Gastrocnemius medialis (tissue), 4 donors: ENCODE data around the gene ATP1A2. TPM values are rescaled to one million over a fixed set of nuclear protein-coding genes. Genes with fewer than 3 reads are reported as not detected.

Experiments
- ATAC-seq, 2 donors: fragments of 150-250 bp; one replicate each; pipeline ENCODE4 v1.9.1; 2016
- DNase-seq, 2 donors: peaks; one replicate each; pipeline ENCODE4 v3.0.0-alpha.2; 2019
- H3K27ac ChIP-seq, 4 donors: fragments of 200-600 bp; sonication (generic); 1 replicate in 1 of 4; 2 replicates in 3 of 4; pipeline ENCODE4 v1.5.1; 2016 to 2018; ENCODE audit warnings: mild to moderate bottlenecking in 2 of 4, moderate library complexity in 1 of 4
- H3K27me3 ChIP-seq, 3 donors: fragments of 200-600 bp; sonication (generic) in 2 of 3; 1 replicate in 1 of 3; 2 replicates in 2 of 3; pipeline versions ENCODE4 v1.5.1 to v1.6.0; 2016 to 2019; ENCODE audit warnings: mild to moderate bottlenecking in 1 of 3, moderate library complexity in 1 of 3
- H3K36me3 ChIP-seq, 2 donors: fragments of 200-600 bp; sonication (generic) in 1 of 2; one replicate each; pipeline ENCODE4 v1.5.1; 2017 to 2018
- H3K4me1 ChIP-seq, 2 donors: fragments of 200-600 bp; sonication (generic) in 1 of 2; one replicate each; pipeline ENCODE4 v1.5.1; 2016 to 2017; ENCODE audit warnings: mild to moderate bottlenecking in 2 of 2
- H3K4me3 ChIP-seq, 4 donors: fragments of 200-600 bp; sonication (generic) in 3 of 4; 1 replicate in 1 of 4; 2 replicates in 3 of 4; pipeline ENCODE4 v1.5.1; 2016 to 2019; ENCODE audit warnings: mild to moderate bottlenecking in 2 of 4
- H3K9me3 ChIP-seq, 3 donors: fragments of 200-600 bp; sonication (generic) in 2 of 3; 1 replicate in 1 of 3; 2 replicates in 2 of 3; pipeline ENCODE4 v1.5.1; 2016 to 2019
- POLR2A ChIP-seq, 2 donors: fragments of 450-650 bp; IDR thresholded peaks; one replicate each; pipeline ENCODE4 v1.6.1; 2017; ENCODE audit warnings: antibody characterized with exemption in 2 of 2, mild to moderate bottlenecking in 2 of 2, moderate library complexity in 2 of 2
- in situ Hi-C, 4 donors: fragments of 200-750 bp; cut with MboI; loops; one replicate each; pipeline versions ENCODE4 v1.15.0 to v1.8.0; 2017; ENCODE audit warnings: low sequenced_read_pairs in 4 of 4
- intact Hi-C: fragments of 100-400 bp; cut with DNase I; formaldehyde crosslinking; loops from one replicate; pipeline ENCODE4 v1.15.1; 2023; ENCODE audit warnings: low total_unique reads
- total RNA-seq, 4 donors: library from RNA; depleted of rRNA; stranded (reverse); fragments of >200 nt; gene quantifications; one replicate each; pipeline versions ENCODE4 v1.1.0 to v1.2.3, GENCODE V29; 2016
- TF ChIP-seq, protein P1 (sequence below), 5 experiments: fragments of 450-650 bp in 3 of 5; fragments of 200-600 bp in 2 of 5; sonication (generic) in 2 of 5; IDR thresholded peaks in 4 of 5; conservative IDR thresholded peaks in 1 of 5; 1 replicate in 4 of 5; 2 replicates in 1 of 5; pipeline ENCODE4 v1.5.1; 2016 to 2019; ENCODE audit warnings: antibody characterized with exemption in 5 of 5, mild to moderate bottlenecking in 3 of 5, moderate library complexity in 3 of 5

ATP1A2 gene
- total RNA-seq, 4 donors from 2014 or later, result 281 to 710 (median 413) TPM

- Histone ChIP-seq H3K27me3 (peaks cover 0 to 7% (median 0%) of the 10 kb centered on the region in 3 donors), H3K27ac (no peak overlapping the region), H3K36me3 (no peaks in the 10 kb centered on the region), H3K4me1 (peaks cover 0 to 13% of the 10 kb centered on the region in 2 donors), H3K4me3 (no peak overlapping the region), H3K9me3 (no peaks in the 10 kb centered on the region)
- in situ Hi-C loops, result loop anchor here in 2 of 4 donors (25.0 kb wide), 2 partner anchors 211 to 286 kb away; partner anchors contain the start of genes NHLH1 (in 2 of the 2) and PEX19 (in 1 of the 2)
- no peak for TF ChIP-seq POLR2A (IDR thresholded peaks at IDR 0.05)
- TF ChIP-seq, protein P1, sequence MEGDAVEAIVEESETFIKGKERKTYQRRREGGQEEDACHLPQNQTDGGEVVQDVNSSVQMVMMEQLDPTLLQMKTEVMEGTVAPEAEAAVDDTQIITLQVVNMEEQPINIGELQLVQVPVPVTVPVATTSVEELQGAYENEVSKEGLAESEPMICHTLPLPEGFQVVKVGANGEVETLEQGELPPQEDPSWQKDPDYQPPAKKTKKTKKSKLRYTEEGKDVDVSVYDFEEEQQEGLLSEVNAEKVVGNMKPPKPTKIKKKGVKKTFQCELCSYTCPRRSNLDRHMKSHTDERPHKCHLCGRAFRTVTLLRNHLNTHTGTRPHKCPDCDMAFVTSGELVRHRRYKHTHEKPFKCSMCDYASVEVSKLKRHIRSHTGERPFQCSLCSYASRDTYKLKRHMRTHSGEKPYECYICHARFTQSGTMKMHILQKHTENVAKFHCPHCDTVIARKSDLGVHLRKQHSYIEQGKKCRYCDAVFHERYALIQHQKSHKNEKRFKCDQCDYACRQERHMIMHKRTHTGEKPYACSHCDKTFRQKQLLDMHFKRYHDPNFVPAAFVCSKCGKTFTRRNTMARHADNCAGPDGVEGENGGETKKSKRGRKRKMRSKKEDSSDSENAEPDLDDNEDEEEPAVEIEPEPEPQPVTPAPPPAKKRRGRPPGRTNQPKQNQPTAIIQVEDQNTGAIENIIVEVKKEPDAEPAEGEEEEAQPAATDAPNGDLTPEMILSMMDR (IDR thresholded peaks at IDR 0.05 in 4 of 5, conservative IDR thresholded peaks at IDR 0.05 in 1 of 5), result no peak
- DNase-seq, result no peak
- no peak for ATAC-seq
- intact Hi-C loops, result no loop called here
Measured at GRCh38 chr1:160076295-160076694, 39.3 kb upstream of the ATP1A2 start.

GRCh38 chr1:160077486-160077885 is 38.1 kb upstream of the ATP1A2 start:
- no peaks in the 10 kb centered on the region for H3K9me3 ChIP-seq
- intact Hi-C loops (no loop called here), in situ Hi-C loops (loop anchor here in 2 of 4 donors (25.0 kb wide), 2 partner anchors 210 to 285 kb away; partner anchors contain the start of genes NHLH1 (in 2 of the 2) and PEX19 (in 1 of the 2))
- H3K27me3 ChIP-seq, result peaks cover 0 to 12% (median 3%) of the 10 kb centered on the region in 3 donors
- TF ChIP-seq, protein P1 (IDR thresholded peaks at IDR 0.05 in 4 of 5, conservative IDR thresholded peaks at IDR 0.05 in 1 of 5), result no peak
- no peak for TF ChIP-seq POLR2A (IDR thresholded peaks at IDR 0.05)
- H3K36me3 ChIP-seq, result no peaks in the 10 kb centered on the region
- H3K27ac ChIP-seq, result no peak overlapping the region
- ATAC-seq, result no peak
- DNase-seq, result no peak
- peaks cover 0 to 13% of the 10 kb centered on the region in 2 donors for H3K4me1 ChIP-seq
- no peak overlapping the region for H3K4me3 ChIP-seq

- Histone ChIP-seq H3K27me3 (peaks cover 0 to 16% (median 3%) of the 10 kb centered on the region in 3 donors), H3K36me3 (no peaks in the 10 kb centered on the region), H3K9me3 (no peaks in the 10 kb centered on the region), H3K4me1 (peaks cover 0 to 13% of the 10 kb centered on the region in 2 donors), H3K27ac (peak overlapping the region in 2 of 4 donors; percentile 29 to 62), H3K4me3 (no peak overlapping the region)
- in situ Hi-C loops, result loop anchor here in 2 of 4 donors (25.0 kb wide), 2 partner anchors 209 to 284 kb away; partner anchors contain the start of genes NHLH1 (in 2 of the 2) and PEX19 (in 1 of the 2)
- ATAC-seq (peak; percentile 63 to 92), DNase-seq (peak in 1 of 2 donors; percentile 64)
- intact Hi-C loops, result loop anchor here (2.0 kb wide), 1 partner anchor 32 kb away; no protein-coding TSS in a partner anchor
- TF ChIP-seq, protein P1 (IDR thresholded peaks at IDR 0.05 in 4 of 5, conservative IDR thresholded peaks at IDR 0.05 in 1 of 5), result peak; percentile 41 to 71 (median 54)
- no peak for TF ChIP-seq POLR2A (IDR thresholded peaks at IDR 0.05)
Measured at GRCh38 chr1:160078512-160079195, 36.9 kb upstream of the ATP1A2 start.

DNA sequence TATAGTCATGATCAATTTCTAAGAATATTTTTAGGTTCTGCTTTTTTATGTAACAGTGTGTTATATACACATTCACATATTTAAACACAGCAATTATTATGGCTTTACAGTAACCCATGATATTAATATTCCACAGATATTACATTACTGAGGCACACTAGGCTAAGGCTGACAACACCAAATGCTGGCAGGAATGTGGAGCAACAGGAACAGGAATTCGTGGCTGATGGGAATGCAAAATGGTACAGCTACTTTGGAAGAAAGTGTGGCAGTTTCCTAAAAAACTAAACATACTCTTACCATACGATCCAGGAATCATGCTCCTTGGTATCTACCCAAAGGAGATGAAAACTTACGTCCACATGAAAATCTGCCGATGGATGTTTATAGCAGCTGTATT is 36.1 kb upstream of the ATP1A2 start:
- Histone ChIP-seq H3K4me3 (no peak overlapping the region), H3K27me3 (peaks cover 0 to 16% (median 3%) of the 10 kb centered on the region in 3 donors), H3K36me3 (no peaks in the 10 kb centered on the region), H3K27ac (no peak overlapping the region), H3K4me1 (peaks cover 0 to 13% of the 10 kb centered on the region in 2 donors), H3K9me3 (no peaks in the 10 kb centered on the region)
- no peak for ATAC-seq
- intact Hi-C loops (loop anchor here (2.0 kb wide), 1 partner anchor 33 kb away; no protein-coding TSS in a partner anchor), in situ Hi-C loops (loop anchor here in 2 of 4 donors (25.0 kb wide), 2 partner anchors 208 to 283 kb away; partner anchors contain the start of genes NHLH1 (in 2 of the 2) and PEX19 (in 1 of the 2))
- no peak for DNase-seq
- TF ChIP-seq, protein P1 (IDR thresholded peaks at IDR 0.05 in 4 of 5, conservative IDR thresholded peaks at IDR 0.05 in 1 of 5), result no peak
- TF ChIP-seq POLR2A (IDR thresholded peaks at IDR 0.05), result no peak
